ENCODE measurements around the gene ERGIC1.
"Not testable (repeated sequence)": the region's sequence is repeated elsewhere in the genome, so short reads cannot be mapped to it uniquely, and the experiment has no call there.

Gene ERGIC1

GRCh38 chr5:172833686-172834414 lies at the start of gene ERGIC1:
Gene ERGIC1, plus strand, starts transcription at chr5:172834251. Its CDS starts 163 bp downstream, at chr5:172834414.
- no peaks in the 10 kb centered on the region for H3K9me3 ChIP-seq (ENCODE audit: control insufficient read depth, insufficient read depth, low read length)
- no peak within 1 kb of the TSS for H3K27ac ChIP-seq (ENCODE audit: low read length)
- H3K4me1 ChIP-seq (ENCODE audit: control insufficient read depth, insufficient read depth, low read length): peaks cover 11% of the 10 kb centered on the region
- no peaks in the 10 kb centered on the region for H3K27me3 ChIP-seq (ENCODE audit: control insufficient read depth, insufficient read depth, low read length)
- H3K36me3 ChIP-seq (ENCODE audit: control insufficient read depth, insufficient read depth, low read length): no peaks in the 10 kb centered on the region
- WGBS (ENCODE audit: insufficient coverage, insufficient read length): no CpG with 5 or more reads among the region's 53 CpGs
- peak within 1 kb of the TSS; percentile 93 for H3K4me3 ChIP-seq (ENCODE audit: low read length)
- no peak for DNase-seq (ENCODE audit: low read depth, low spot score)

- DNase-seq (ENCODE audit: low read depth, low spot score): no peak
- 0 out of 2 replicates have a peak, but pooled peaks cover 4% of the 10 kb centered on the region for H3K4me1 ChIP-seq (ENCODE audit: control insufficient read depth, insufficient read depth, low read length)
- no peaks in the 10 kb centered on the region for H3K36me3 ChIP-seq (ENCODE audit: control insufficient read depth, insufficient read depth, low read length)
- no CpG with 5 or more reads among the region's 7 CpGs for WGBS (ENCODE audit: insufficient coverage, insufficient read length)
- no peaks in the 10 kb centered on the region for H3K9me3 ChIP-seq (ENCODE audit: control insufficient read depth, insufficient read depth, low read length)
- H3K27me3 ChIP-seq (ENCODE audit: control insufficient read depth, insufficient read depth, low read length): no peaks in the 10 kb centered on the region
- no peak overlapping the region for H3K27ac ChIP-seq (ENCODE audit: low read length)
- H3K4me3 ChIP-seq (ENCODE audit: low read length): no peak overlapping the region
Observed at GRCh38 chr5:172785429-172786088, 48.5 kb upstream of the ERGIC1 start.

GRCh38 chr5:172786736-172787462 lies 47.2 kb upstream of the ERGIC1 start:
- no peak overlapping the region for H3K27ac ChIP-seq (ENCODE audit: low read length)
- no CpG with 5 or more reads among the region's 9 CpGs for WGBS (ENCODE audit: insufficient coverage, insufficient read length)

GRCh38 chr5:172787538-172787937 lies 46.5 kb upstream of the ERGIC1 start:
- no CpG with 5 or more reads among the region's 3 CpGs for WGBS (ENCODE audit: insufficient coverage, insufficient read length)
- H3K27me3 ChIP-seq (ENCODE audit: control insufficient read depth, insufficient read depth, low read length); H3K4me1 ChIP-seq (ENCODE audit: control insufficient read depth, insufficient read depth, low read length); H3K9me3 ChIP-seq (ENCODE audit: control insufficient read depth, insufficient read depth, low read length); H3K27ac ChIP-seq (ENCODE audit: low read length); DNase-seq (ENCODE audit: low read depth, low spot score); H3K4me3 ChIP-seq (ENCODE audit: low read length); H3K36me3 ChIP-seq (ENCODE audit: control insufficient read depth, insufficient read depth, low read length): not testable (repeated sequence)

More at GRCh38 chr5:172786736-172787462, 47.2 kb upstream of the ERGIC1 start:
- Histone ChIP-seq H3K27me3 (ENCODE audit: control insufficient read depth, insufficient read depth, low read length) (no peaks in the 10 kb centered on the region), H3K36me3 (ENCODE audit: control insufficient read depth, insufficient read depth, low read length) (no peaks in the 10 kb centered on the region), H3K4me1 (ENCODE audit: control insufficient read depth, insufficient read depth, low read length) (0 out of 2 replicates have a peak, but pooled peaks cover 4% of the 10 kb centered on the region), H3K9me3 (ENCODE audit: control insufficient read depth, insufficient read depth, low read length) (no peaks in the 10 kb centered on the region), H3K4me3 (ENCODE audit: low read length) (no peak overlapping the region)
- no peak for DNase-seq (ENCODE audit: low read depth, low spot score)

- Histone ChIP-seq H3K4me1 (ENCODE audit: control insufficient read depth, insufficient read depth, low read length) (0 out of 2 replicates have a peak, but pooled peaks cover 4% of the 10 kb centered on the region), H3K4me3 (ENCODE audit: low read length) (no peak overlapping the region), H3K9me3 (ENCODE audit: control insufficient read depth, insufficient read depth, low read length) (no peaks in the 10 kb centered on the region), H3K27me3 (ENCODE audit: control insufficient read depth, insufficient read depth, low read length) (no peaks in the 10 kb centered on the region), H3K36me3 (ENCODE audit: control insufficient read depth, insufficient read depth, low read length) (no peaks in the 10 kb centered on the region), H3K27ac (ENCODE audit: low read length) (no peak overlapping the region)
- no CpG with 5 or more reads among the region's 21 CpGs for WGBS (ENCODE audit: insufficient coverage, insufficient read length)
- no peak for DNase-seq (ENCODE audit: low read depth, low spot score)
Observed at GRCh38 chr5:172788771-172789686, 45.0 kb upstream of the ERGIC1 start.

- Histone ChIP-seq H3K36me3 (ENCODE audit: control insufficient read depth, insufficient read depth, low read length) (no peaks in the 10 kb centered on the region), H3K9me3 (ENCODE audit: control insufficient read depth, insufficient read depth, low read length) (no peaks in the 10 kb centered on the region), H3K27ac (ENCODE audit: low read length) (no peak overlapping the region), H3K4me1 (ENCODE audit: control insufficient read depth, insufficient read depth, low read length) (0 out of 2 replicates have a peak, but pooled peaks cover 4% of the 10 kb centered on the region), H3K27me3 (ENCODE audit: control insufficient read depth, insufficient read depth, low read length) (no peaks in the 10 kb centered on the region), H3K4me3 (ENCODE audit: low read length) (no peak overlapping the region)
- WGBS (ENCODE audit: insufficient coverage, insufficient read length): no CpG with 5 or more reads among the region's 9 CpGs
- no peak for DNase-seq (ENCODE audit: low read depth, low spot score)
Observed at GRCh38 chr5:172789687-172790495, 44.2 kb upstream of the ERGIC1 start.

GRCh38 chr5:172790496-172790889 lies 43.6 kb upstream of the ERGIC1 start:
- no peaks in the 10 kb centered on the region for H3K9me3 ChIP-seq (ENCODE audit: control insufficient read depth, insufficient read depth, low read length)
- no peak overlapping the region for H3K4me3 ChIP-seq (ENCODE audit: low read length)
- DNase-seq (ENCODE audit: low read depth, low spot score): no peak
- H3K27ac ChIP-seq (ENCODE audit: low read length): no peak overlapping the region
- 0 out of 2 replicates have a peak, but pooled peaks cover 4% of the 10 kb centered on the region for H3K4me1 ChIP-seq (ENCODE audit: control insufficient read depth, insufficient read depth, low read length)
- no CpG with 5 or more reads among the region's 5 CpGs for WGBS (ENCODE audit: insufficient coverage, insufficient read length)
- no peaks in the 10 kb centered on the region for H3K27me3 ChIP-seq (ENCODE audit: control insufficient read depth, insufficient read depth, low read length)
- H3K36me3 ChIP-seq (ENCODE audit: control insufficient read depth, insufficient read depth, low read length): no peaks in the 10 kb centered on the region

- H3K27ac ChIP-seq (ENCODE audit: low read length): no peak overlapping the region
- no CpG with 5 or more reads among the region's 6 CpGs for WGBS (ENCODE audit: insufficient coverage, insufficient read length)
- DNase-seq (ENCODE audit: low read depth, low spot score): no peak
- H3K4me1 ChIP-seq (ENCODE audit: control insufficient read depth, insufficient read depth, low read length): 0 out of 2 replicates have a peak, but pooled peaks cover 4% of the 10 kb centered on the region
- H3K36me3 ChIP-seq (ENCODE audit: control insufficient read depth, insufficient read depth, low read length): no peaks in the 10 kb centered on the region
- H3K4me3 ChIP-seq (ENCODE audit: low read length): no peak overlapping the region
- H3K9me3 ChIP-seq (ENCODE audit: control insufficient read depth, insufficient read depth, low read length): no peaks in the 10 kb centered on the region
- no peaks in the 10 kb centered on the region for H3K27me3 ChIP-seq (ENCODE audit: control insufficient read depth, insufficient read depth, low read length)
Observed at GRCh38 chr5:172791286-172791685, 42.8 kb upstream of the ERGIC1 start.

- no CpG with 5 or more reads among the region's 10 CpGs for WGBS (ENCODE audit: insufficient coverage, insufficient read length)
- Histone ChIP-seq H3K27me3 (ENCODE audit: control insufficient read depth, insufficient read depth, low read length) (no peaks in the 10 kb centered on the region), H3K4me1 (ENCODE audit: control insufficient read depth, insufficient read depth, low read length) (0 out of 2 replicates have a peak, but pooled peaks cover 4% of the 10 kb centered on the region), H3K4me3 (ENCODE audit: low read length) (no peak overlapping the region), H3K36me3 (ENCODE audit: control insufficient read depth, insufficient read depth, low read length) (no peaks in the 10 kb centered on the region), H3K27ac (ENCODE audit: low read length) (no peak overlapping the region), H3K9me3 (ENCODE audit: control insufficient read depth, insufficient read depth, low read length) (no peaks in the 10 kb centered on the region)
- DNase-seq (ENCODE audit: low read depth, low spot score): no peak
Observed at GRCh38 chr5:172791726-172792445, 42.2 kb upstream of the ERGIC1 start.
